A673 (cell line): ENCODE measurements around the gene HDAC3.
"Not testable (repeated sequence)": the region's sequence is repeated elsewhere in the genome, so short reads cannot be mapped to it uniquely, and the experiment has no call there.

Source experiments
- CTCF ChIP-seq: fragments of 300-800, 200-600 bp; sonication (generic); conservative IDR thresholded peaks from 2 replicates; pipeline ENCODE4 v1.5.1; 2017; ENCODE audit warnings: low read depth, mild to moderate bottlenecking, antibody characterized with exemption, low read length, moderate library complexity, mixed read lengths
- EZH2 ChIP-seq: fragments of 200-600 bp; sonication (generic); IDR thresholded peaks from 2 replicates; pipeline ENCODE4 v1.6.1; 2017; ENCODE audit warnings: borderline replicate concordance, low read depth, mild to moderate bottlenecking, mixed read lengths, antibody characterized with exemption, low read length; ENCODE audit not compliant: poor library complexity, severe bottlenecking

- TF ChIP-seq CTCF, EZH2: not testable (repeated sequence)
Measured at GRCh38 chr5:141609921-141610320, 26.7 kb downstream of the HDAC3 start.
